HT1080 (cell line): ENCODE data around the gene CCDC172. TPM values are rescaled to one million over a fixed set of nuclear protein-coding genes. Genes with fewer than 3 reads are reported as not detected.
"Not testable (repeated sequence)": the region's sequence is repeated elsewhere in the genome, so short reads cannot be mapped to it uniquely, and the experiment has no call there.

Experiments
- DNase-seq: peaks from one replicate; pipeline ENCODE4 v3.0.0-alpha.2; 2015; ENCODE audit warnings: low read depth
- total RNA-seq: library from RNA; depleted of rRNA; stranded (reverse); fragments of >200 nt; shearing (Covaris generic); gene quantifications from 2 replicates; pipeline ENCODE4 v1.2.3, GENCODE V29; 2014

CCDC172 gene
- total RNA-seq, 1 experiment from 2014 or later = not detected

DNA sequence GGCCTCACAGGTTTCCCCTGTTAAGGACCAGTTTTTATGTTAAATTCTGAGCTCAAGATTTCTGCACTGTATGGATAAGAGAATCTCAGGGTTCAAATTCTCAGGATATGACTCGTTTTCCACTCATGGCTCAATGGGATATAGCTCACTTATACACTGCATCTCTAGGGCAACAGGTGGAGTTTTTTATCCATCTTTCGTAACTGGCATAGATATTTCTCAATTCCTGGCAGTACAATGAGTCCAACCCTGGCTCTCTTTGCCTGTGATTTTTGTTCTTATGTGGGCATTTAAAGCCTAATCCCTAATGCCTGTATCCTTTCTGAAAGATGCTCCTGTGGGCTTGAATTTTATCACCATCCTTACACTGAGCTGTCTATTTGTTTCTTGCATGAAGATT is 7.6 kb downstream of the CCDC172 start:
- no peak for DNase-seq

DNA sequence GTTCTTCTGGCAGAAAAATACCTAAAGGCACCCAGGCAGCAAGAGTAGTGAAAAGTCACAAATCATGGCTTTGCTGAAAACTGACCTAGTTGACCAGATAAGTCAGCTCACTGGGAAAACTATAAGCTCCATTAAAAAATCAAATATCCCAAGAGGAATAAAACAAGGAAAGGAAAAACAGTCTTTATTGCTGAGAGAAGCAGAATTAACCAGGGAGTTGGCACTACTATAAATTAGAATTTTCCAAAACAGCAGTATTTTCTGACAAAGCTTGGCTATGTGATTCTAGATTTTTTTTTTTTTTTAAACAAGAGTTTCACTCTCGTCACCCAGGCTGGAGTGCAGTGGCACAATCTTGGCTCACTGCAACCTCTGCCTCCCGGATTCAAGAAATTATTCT is 12.6 kb downstream of the CCDC172 start:
- DNase-seq = no peak

DNA sequence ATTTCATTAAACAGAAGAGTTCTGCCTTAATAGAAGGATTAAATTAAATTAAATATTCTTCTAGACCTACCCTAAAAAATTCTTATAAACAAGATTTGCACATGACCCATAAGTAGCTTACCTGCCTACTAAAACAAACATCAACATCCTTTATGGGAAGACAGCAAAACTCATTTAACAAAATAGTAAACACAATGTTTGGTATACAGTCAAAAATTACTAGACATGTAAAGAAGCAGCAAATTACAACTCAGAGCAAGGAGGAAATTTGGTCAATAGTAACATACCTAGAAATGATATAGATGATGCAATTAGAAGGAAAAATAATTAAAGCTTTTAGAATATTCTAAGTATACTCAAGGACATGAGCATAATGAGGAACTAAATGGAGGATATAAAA is 27.9 kb downstream of the CCDC172 start:
- DNase-seq = no peak

DNA sequence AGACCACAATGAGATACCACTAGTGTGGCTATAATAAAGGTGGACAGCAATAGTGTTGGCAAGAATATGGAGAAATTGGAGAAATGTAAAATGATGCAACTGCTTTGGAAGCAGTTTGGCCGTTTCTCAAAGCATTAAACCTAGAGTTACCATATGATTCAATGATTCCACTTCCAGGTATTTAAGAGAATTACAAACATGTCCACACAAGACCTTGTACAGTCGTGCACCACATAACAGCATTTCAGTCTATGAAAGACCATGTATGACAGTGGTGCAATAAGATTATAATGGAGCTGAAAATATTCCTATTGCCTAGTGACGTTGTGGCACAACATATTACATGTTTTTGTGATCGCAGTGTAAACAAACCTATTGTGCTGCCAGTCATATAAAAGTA is 29.6 kb downstream of the CCDC172 start:
- no peak for DNase-seq

DNA sequence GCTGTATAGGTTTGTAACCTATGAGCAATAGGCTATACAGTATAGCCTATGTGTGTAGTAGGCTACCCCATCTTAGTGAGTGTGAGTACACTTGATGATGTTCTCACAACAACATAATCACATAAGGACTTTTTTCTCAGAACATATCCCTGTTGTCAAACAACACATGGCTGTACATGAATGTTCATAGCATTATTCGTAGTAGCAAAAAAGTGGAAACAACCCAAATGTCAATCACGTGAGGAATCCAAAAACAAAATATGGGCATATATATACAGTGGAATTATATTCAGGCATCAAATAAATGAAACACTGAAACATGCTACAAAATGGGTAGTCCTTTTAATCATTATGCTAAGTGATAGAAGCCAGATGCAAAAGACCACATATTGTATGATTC is 31.1 kb downstream of the CCDC172 start:
- DNase-seq = no peak

DNA sequence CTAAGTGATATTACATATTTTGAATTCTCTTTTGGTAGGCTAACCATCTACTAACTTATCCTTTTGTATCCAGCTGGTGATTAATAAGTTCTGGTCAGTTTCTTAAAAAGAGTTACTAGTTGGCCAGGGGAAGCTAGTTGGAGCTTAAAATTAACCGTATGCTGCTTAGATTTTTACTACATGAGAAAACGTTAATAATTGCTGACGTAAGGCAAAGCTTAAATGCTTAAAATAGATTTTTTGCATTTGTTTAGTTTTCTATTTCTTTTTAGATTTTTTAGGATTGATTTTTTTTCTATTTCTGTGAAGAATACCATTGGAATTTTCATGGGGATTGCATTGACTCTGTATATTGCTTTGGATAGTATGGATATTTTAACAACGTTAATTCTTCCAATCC is 32.6 kb downstream of the CCDC172 start:
- no peak for DNase-seq

DNA sequence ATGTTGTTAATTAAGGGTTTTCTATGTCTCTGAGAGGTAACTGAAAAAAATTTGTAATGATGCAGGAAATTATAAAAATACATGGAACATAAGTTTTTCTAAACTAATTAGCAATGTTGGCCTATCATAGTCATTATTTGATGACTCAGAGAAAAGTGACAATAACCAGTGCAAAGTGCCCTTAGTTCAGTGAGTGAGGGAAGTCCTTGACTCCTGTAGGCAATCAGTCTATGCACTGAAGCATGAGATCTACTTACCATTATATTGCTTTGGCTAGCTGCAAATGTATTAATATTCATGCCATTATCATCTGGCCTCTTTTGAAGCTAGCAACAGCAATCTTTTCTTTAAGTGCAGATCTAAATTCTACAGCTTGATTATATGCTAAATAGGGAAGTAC is 40.6 kb downstream of the CCDC172 start:
- no peak for DNase-seq

DNA sequence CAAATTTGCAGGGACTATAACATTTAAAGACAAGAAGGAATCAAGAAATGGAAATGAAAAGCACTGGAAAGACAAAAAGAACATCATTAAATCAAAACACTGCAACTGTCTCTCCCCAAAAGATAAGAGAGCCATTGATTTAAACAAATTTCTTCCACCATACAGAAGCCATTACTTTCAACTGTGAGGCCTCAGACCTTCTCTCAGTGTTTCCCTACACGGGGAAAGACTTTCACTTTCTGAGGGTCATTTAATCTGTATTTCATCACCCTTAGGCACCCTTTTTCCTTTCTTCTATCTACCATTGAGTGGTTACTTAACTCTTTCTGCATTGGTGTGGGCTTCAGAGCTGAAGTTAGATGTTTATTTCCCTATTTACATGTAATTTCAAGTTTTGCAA is 47.5 kb downstream of the CCDC172 start:
- DNase-seq = peak; percentile 1

DNA sequence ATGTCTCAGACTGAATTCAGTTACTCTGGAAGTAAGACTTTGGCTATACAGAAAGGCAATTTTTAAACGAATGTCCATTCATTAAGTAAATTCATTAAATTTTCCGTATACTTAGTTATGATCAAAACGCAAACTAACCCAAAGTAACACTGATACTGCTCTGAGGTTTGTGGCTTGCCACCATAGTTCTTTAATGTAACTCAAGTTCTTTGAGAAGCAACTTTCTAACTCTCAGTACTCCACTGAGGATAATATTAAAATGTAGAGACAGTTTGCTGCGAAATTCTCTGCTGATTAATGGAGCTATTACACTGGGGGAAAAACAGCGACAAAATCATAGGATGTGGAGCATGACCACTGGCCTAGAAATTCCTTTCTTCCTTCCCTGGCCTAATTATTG is 58.0 kb downstream of the CCDC172 start:
- no peak for DNase-seq

DNA sequence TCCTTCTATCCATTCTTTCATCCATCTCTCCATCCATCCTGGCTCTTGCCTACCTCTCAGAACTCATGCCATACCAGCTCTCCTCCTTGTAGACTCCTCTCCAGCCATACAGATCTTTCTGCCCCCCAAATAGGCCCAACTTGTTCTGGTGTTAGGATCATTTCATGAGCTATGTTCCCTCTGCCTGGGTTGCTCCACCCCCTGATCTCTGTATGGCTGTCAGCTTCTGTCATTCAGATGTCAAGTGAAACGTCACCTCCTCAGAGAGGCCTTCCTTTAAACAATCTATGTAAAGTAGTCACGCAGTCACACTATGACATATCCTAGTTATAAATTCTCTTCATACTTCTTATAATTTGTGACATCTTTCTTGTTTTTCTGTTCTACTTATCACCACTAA is 61.1 kb downstream of the CCDC172 start:
- DNase-seq = no peak

DNA sequence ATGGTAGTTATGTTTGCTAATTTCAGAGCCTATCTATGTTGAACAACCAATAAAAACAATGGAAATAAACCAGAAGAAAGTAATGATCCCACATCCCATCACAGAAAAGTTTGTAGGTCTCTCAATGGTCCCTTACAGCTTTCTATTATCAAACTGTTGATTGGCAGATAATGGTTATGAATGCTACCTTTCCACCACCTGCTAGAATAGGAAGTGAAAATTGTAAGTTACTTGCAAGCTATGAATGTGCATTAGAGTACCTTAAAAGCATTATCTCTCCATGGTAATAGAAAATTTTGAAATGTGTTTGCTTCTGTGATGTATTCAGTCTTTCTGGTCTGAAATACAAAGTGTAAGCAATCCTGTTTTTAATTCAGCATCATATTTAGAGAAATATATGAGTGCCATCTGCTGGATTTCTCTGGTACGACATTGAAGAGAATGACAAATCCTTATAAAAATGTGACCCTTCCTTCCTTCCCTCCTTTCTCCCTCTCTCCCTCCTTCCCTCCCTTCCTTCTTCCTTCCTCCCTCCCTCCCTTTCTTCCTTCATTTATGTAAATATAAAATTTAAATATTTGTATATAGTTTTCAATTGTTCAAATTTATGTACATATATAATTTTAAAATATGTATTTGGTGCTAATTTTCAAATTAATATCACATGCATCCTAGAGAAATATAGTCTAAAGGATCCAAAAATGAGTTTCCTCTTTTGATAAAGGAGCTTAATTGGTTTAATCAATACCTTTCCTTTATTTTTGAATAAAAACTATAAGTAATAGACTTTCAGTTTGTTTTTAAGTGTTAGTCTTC is 62.0 kb downstream of the CCDC172 start:
- DNase-seq = peak; percentile 18

DNA sequence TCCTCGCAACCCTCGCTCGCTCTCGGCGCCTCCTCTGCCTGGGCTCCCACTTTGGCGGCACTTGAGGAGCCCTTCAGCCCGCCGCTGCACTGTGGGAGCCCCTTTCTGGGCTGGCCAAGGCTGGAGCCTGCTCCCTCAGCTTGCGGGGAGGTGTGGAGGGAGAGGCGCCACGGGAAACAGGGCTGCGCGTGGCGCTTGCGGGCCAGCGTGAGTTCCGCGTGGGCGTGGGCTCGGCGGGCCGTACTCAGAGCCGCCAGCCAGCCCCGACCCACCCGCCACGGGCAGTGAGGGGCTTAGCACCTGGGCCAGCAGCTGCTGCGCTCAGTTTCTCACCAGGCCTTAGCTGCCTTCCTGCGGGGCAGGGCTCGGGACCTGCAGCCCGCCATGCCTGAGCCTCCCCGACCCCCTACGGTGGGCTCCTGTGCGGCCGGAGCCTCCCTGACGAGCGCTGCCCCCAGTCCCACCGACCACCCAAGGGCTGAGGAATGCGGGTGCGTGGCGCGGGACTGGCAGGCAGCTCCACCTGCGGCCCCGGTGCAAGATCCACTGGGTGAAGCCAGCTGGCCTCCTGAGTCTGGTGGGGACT is 69.1 kb downstream of the CCDC172 start:
- not testable (repeated sequence) for DNase-seq

DNA sequence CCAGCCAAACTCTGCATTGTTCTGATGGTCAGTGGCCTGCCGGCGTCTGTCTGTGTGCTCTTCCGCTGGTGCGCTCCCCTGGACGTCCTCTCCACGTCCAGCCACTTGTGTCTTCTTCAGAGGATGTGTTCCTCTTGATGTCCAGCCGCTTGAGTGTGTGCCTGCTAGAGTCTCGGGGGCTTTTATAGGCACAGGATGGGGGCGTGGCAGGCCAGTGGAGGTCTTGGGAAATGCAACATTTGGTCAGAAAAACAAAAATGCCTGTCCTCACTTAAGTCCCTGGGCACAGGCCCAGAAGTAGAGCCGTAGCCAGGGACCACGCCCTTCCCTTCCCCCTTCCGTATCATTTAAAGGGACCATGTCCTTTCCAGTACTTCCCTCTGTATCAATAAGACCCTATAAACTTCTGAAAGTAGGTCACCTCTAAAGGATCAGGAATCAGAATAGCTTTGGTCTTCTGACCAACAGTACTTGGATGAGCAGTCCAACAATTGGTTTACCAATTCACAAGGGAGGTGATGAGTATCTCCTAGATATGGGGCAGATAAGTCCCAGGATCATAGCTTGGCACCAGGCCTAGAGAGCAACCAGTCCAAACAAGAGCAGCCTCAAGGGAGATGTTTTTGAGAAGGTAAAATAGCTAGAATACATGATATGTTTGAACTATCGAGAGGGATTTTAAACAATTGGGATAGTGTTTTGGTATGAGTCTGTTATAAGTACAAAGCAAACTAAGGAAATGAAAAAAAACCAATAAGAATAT is 71.2 kb downstream of the CCDC172 start:
- DNase-seq = no peak

DNA sequence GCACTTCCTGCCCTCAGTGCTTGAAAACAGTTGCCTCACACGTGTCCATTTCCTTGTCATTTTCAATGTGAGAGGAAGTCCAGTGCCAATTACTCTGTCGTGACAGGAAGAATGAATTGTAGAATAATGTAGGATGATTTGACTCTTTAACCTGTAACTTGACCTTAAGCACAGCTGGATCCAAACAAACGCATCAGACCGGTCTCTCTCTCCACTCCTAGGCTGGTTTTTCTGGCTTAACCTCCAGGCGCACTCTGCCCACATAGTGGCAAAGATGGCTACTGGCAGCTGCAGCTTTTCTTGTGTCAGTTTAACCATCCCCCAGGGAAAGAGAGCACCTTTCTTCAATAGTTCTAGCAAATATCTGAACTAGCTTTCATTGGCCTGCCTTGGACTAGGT is 74.0 kb downstream of the CCDC172 start:
- DNase-seq = no peak

DNA sequence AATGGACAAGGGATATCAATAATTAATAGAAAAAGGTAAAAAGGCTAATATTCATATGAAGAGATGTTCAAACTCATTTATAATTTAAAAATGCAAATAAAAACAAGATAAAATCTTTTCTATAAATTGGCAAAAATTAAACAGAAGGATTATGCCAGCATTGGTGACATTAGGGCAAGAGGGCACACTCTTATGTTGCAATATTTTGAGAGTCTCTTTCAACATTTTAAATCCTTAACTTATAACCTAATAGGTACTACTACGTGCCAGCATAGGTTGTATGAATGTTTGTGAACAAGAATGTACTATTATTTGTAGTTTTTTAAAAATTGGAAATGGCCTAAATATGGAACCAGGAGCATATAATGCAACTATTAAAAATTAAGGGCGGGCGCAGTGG is 78.6 kb downstream of the CCDC172 start:
- no peak for DNase-seq

DNA sequence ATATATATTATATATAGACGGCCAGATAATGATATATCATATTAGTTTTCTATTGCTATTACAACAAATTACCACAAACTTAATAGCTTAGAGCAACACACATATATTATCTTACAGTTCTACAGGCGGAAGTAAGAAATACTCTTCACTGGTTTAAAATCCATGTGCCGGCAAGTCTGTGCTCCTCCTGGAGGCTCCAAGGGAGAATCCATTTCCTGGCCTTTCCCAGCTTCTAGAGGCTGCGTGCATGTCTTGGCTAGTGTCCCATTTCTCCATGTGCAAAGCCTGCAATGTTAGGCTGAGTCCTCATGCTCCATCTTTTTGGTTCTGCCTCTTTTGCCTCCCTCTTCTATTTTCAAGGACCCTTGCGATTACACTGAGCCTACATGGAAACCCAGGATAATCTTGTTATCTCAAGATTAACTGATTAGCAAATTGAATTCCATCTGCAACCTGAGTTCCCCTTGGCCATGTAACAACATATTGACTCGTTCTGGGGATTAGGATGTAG is 79.5 kb downstream of the CCDC172 start:
- DNase-seq = no peak

DNA sequence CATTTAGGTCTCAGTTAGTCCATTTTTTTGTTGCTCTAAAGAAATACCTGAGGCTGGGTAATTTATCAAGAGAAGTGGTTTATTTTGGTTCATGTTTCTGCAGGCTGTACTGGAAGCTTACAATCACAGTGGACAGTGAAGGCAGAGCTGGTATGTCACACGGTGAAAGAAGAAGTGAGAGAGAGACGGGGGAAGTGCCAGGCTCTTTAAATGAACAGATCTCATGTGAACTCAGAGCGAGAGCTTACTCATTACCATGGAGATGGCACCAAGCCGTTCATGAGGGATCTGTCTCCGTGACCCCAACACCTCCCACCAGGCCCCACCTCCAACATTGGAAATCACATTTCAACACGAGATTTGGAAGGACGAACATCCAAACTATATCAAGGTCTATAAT is 84.5 kb downstream of the CCDC172 start:
- DNase-seq = no peak

DNA sequence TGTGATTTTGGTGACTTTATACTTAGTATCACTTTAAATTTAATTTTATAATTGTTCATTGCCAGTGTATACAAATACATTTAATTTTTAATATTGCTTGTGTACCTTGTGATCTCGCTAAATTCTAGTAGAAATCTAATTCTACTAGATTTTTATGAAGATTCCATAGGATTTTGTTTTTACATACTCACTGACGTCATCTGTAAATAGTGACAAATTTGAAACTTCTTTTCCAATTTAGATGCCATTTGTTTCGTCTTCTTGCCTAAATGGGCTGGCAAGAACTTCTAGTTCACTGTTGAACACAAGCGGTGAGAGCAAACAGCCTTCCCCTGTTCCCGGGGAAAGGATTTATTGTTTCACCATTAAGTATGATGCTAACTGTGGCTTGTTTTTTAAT is 86.1 kb downstream of the CCDC172 start:
- DNase-seq = no peak

DNA sequence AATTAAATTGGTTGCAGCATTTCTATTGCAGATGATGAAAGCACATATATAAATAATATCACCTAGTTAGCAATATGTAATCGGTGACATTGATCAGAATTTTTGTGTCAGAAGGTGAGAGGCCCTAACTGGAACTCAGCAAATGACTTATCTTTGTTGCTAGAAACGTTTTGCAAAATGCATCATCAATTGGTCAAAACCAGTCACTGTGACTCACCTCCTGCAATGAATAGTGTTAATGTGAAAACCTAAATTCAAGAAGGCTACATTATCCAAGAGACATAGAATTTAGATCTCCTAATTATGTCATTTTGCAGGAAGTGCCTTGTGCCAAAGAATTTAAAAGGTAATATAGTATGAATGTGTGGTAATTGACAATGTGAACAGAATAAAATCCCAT is 93.6 kb downstream of the CCDC172 start:
- DNase-seq = peak; percentile 77

DNA sequence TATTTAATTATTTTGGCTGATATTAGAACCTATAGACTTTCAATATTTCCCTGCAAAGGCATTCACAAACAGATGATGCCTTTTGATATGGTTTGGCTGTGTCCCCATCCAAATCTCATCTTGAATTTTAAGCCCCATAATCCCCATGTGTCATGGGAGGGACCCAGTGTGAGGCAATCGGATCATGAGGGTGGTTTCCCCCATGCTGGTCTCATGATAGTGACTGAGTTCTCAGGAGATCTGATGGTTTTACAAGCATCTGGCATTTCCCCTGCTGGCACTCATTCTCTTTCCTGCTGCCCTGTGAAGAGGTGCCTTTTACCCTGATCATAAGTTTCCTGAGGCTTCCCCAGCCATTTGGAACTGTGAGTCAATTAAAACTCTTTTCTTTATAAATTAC is 94.1 kb downstream of the CCDC172 start:
- peak; percentile 51 for DNase-seq

DNA sequence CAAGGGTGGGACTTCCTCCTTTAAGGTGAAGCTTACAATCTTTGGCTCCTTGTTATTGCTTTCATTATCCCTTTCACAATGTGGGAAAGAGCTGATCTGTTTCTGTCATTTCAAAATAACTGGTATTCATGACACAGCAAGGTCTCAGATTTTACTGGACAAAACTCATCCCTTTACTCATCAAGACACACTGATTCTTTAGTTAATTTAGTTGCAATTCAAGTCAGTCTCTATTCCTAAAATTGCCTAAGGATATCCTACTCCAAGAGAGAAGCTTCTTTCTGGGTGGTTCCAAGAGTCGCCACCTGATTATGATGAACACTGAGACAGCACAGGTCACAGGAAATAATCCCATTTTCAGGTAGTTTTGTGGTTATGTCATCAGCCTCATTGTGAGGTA is 97.6 kb downstream of the CCDC172 start:
- no peak for DNase-seq

DNA sequence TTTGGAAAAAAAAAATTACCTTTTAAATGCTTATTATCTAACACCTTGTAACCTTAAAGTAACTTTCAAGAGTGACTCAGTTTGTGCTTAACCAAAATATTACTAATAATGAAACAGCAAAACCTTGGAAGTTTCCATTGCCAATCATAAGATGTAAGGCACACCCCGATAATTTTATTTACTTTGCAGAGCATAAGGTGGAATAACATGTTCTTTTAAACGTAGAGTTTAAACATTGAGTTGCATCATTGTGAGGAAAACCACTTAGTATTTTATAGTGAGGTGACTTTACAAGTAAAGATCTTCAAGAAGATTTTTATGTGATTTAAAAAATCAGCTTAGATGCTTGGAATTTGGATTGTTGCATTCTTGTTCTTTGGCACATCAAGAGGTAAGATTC is 103.4 kb downstream of the CCDC172 start, which contains the start of gene PNLIPRP3:
Gene PNLIPRP3 (plus strand): TSS at position 177 of the 400 bp plus-strand sequence. CDS start 166 bp downstream, at position 343.
- no peak for DNase-seq
